ENCODE measurements around the gene MROH9.

DNA sequence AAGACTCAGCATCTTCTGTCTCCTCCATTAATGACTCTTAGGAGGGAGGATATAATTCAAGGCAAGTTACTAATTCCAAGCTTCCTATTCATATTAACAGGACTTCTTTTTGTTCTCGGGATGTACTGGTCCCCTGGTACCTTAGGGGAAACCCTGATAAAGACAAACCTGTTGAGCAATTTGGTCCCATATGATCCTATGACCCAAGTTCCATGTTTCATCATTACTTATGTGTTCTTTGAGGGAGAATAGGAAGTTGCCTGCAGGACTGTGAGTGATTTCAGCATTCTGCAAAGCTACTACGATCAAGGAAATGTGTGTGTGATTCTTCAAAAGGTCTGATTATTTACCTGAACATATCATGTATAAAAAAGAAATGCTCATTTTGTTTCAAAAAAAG lies 149.5 kb downstream of the MROH9 start:
- TF ChIP-seq, protein P1, sequence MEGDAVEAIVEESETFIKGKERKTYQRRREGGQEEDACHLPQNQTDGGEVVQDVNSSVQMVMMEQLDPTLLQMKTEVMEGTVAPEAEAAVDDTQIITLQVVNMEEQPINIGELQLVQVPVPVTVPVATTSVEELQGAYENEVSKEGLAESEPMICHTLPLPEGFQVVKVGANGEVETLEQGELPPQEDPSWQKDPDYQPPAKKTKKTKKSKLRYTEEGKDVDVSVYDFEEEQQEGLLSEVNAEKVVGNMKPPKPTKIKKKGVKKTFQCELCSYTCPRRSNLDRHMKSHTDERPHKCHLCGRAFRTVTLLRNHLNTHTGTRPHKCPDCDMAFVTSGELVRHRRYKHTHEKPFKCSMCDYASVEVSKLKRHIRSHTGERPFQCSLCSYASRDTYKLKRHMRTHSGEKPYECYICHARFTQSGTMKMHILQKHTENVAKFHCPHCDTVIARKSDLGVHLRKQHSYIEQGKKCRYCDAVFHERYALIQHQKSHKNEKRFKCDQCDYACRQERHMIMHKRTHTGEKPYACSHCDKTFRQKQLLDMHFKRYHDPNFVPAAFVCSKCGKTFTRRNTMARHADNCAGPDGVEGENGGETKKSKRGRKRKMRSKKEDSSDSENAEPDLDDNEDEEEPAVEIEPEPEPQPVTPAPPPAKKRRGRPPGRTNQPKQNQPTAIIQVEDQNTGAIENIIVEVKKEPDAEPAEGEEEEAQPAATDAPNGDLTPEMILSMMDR (IDR thresholded peaks at IDR 0.05): no peak
- TF ChIP-seq POLR2A (IDR thresholded peaks at IDR 0.05) (no peak), EP300 (IDR thresholded peaks at IDR 0.05) (no peak)

All from tibial nerve (tissue), 4 donors.